T-helper 1 cell (primary cell): Measurements from ENCODE around the gene XIRP1.

Experiments used
- DNase-seq, 5 donors: peaks; one replicate each; pipeline ENCODE4 v3.0.0-alpha.2; 2012 to 2020

XIRP1 gene

GRCh38 chr3:39209329-39209970 is 17.1 kb upstream of the XIRP1 start:
- peak in 1 of 5 donors; percentile 23 for DNase-seq

- DNase-seq: peak in 3 of 5 donors; percentile 15 to 37 (median 21)
Observed at GRCh38 chr3:39208463-39209055, 16.2 kb upstream of the XIRP1 start.

GRCh38 chr3:39207361-39208186 is 15.2 kb upstream of the XIRP1 start:
- DNase-seq: no peak

GRCh38 chr3:39205919-39206516 is 13.6 kb upstream of the XIRP1 start:
- no peak for DNase-seq

GRCh38 chr3:39205131-39205530 is 12.7 kb upstream of the XIRP1 start:
- no peak for DNase-seq

GRCh38 chr3:39203860-39204259 is 11.5 kb upstream of the XIRP1 start:
- DNase-seq: no peak

GRCh38 chr3:39203402-39203801 is 11.0 kb upstream of the XIRP1 start:
- no peak for DNase-seq

GRCh38 chr3:39202094-39202493 is 9.7 kb upstream of the XIRP1 start:
- no peak for DNase-seq

- DNase-seq: no peak
Observed at GRCh38 chr3:39196671-39197356, 4.4 kb upstream of the XIRP1 start.

GRCh38 chr3:39196034-39196433 is 3.6 kb upstream of the XIRP1 start:
- DNase-seq: no peak

GRCh38 chr3:39193391-39193790 is 996 bp upstream of the XIRP1 start:
- DNase-seq: no peak

GRCh38 chr3:39191773-39192172 is 622 bp downstream of the XIRP1 start:
- DNase-seq: no peak

- DNase-seq: no peak
Observed at GRCh38 chr3:39191111-39191510, 1.3 kb downstream of the XIRP1 start.

GRCh38 chr3:39190281-39191025 is 1.9 kb downstream of the XIRP1 start:
- no peak for DNase-seq

- peak in 4 of 5 donors; percentile 26 to 64 (median 44) for DNase-seq
Observed at GRCh38 chr3:39189959-39190269, 2.5 kb downstream of the XIRP1 start.

GRCh38 chr3:39189150-39189958 is 3.0 kb downstream of the XIRP1 start:
- no peak for DNase-seq

- no peak for DNase-seq
Observed at GRCh38 chr3:39188271-39189149, 3.9 kb downstream of the XIRP1 start.

- no peak for DNase-seq
Observed at GRCh38 chr3:39187372-39188155, 4.8 kb downstream of the XIRP1 start.

GRCh38 chr3:39186692-39187151 is 5.7 kb downstream of the XIRP1 start:
- DNase-seq: no peak
